Peyer's patch (tissue), 4 donors: Measurements from ENCODE around the gene GOLT1B. TPM values are rescaled to one million over a fixed set of nuclear protein-coding genes. Genes with fewer than 3 reads are reported as not detected.

Experiments used
- DNase-seq, 3 donors: peaks; one replicate each; pipeline ENCODE4 v3.0.0-alpha.2; 2017 to 2019
- H3K27ac ChIP-seq, 4 donors: fragments of 200-600 bp; sonication (generic); one replicate each; pipeline ENCODE4 v1.5.1; 2016 to 2019
- H3K27me3 ChIP-seq, 2 donors: fragments of 200-600 bp; sonication (generic); one replicate each; pipeline ENCODE4 v1.5.1; 2019
- H3K36me3 ChIP-seq, 3 donors: fragments of 200-600 bp; sonication (generic); one replicate each; pipeline ENCODE4 v1.5.1; 2016 to 2019
- H3K4me1 ChIP-seq, 4 donors: fragments of 200-600 bp; sonication (generic); one replicate each; pipeline ENCODE4 v1.5.1; 2016 to 2019
- H3K4me3 ChIP-seq, 4 donors: fragments of 200-600 bp; sonication (generic); 1 replicate in 3 of 4; 2 replicates in 1 of 4; pipeline ENCODE4 v1.5.1; 2016 to 2019; ENCODE audit warnings: mild to moderate bottlenecking in 1 of 4
- H3K9me3 ChIP-seq, 4 donors: fragments of 200-600 bp; sonication (generic); one replicate each; pipeline ENCODE4 v1.5.1; 2016 to 2019; ENCODE audit warnings: mild to moderate bottlenecking in 1 of 4
- CTCF ChIP-seq, 6 experiments: fragments of 450-650 bp in 4 of 6; fragments of 200-600 bp in 2 of 6; sonication (generic) in 1 of 6; IDR thresholded peaks; one replicate each; pipeline ENCODE4 v1.5.1; 2017 to 2019; ENCODE audit warnings: antibody characterized with exemption in 6 of 6, mild to moderate bottlenecking in 3 of 6, moderate library complexity in 1 of 6
- POLR2A ChIP-seq, 2 donors: fragments of 450-650 bp; IDR thresholded peaks; one replicate each; pipeline ENCODE4 v1.5.1; 2017; ENCODE audit warnings: antibody characterized with exemption in 2 of 2, mild to moderate bottlenecking in 2 of 2, moderate library complexity in 2 of 2
- total RNA-seq, 4 donors: library from RNA; depleted of rRNA; stranded (reverse); fragments of >200 nt; gene quantifications; one replicate each; pipeline ENCODE4 v1.1.0, GENCODE V29; 2016

GOLT1B gene
- total RNA-seq, 4 donors from 2014 or later, result 6.8 to 31.4 (median 14.0) TPM

GRCh38 chr12:21505888-21506287 is 4.3 kb downstream of the GOLT1B start:
- no peaks in the 10 kb centered on the region for H3K27me3 ChIP-seq
- H3K4me3 ChIP-seq, result no peak overlapping the region
- peaks cover 0 to 9% (median 0%) of the 10 kb centered on the region in 3 donors for H3K36me3 ChIP-seq
- no peak overlapping the region for H3K27ac ChIP-seq
- no peak for TF ChIP-seq CTCF (IDR thresholded peaks at IDR 0.05)
- no peak for TF ChIP-seq POLR2A (IDR thresholded peaks at IDR 0.05)
- H3K9me3 ChIP-seq, result no peaks in the 10 kb centered on the region
- peaks cover 0 to 16% (median 2%) of the 10 kb centered on the region in 4 donors for H3K4me1 ChIP-seq
- DNase-seq, result no peak

GRCh38 chr12:21507849-21508248 is 6.3 kb downstream of the GOLT1B start:
- Histone ChIP-seq H3K4me1 (peaks cover 0 to 10% (median 1%) of the 10 kb centered on the region in 4 donors), H3K9me3 (no peaks in the 10 kb centered on the region), H3K27ac (no peak overlapping the region), H3K36me3 (peaks cover 0 to 9% (median 0%) of the 10 kb centered on the region in 3 donors), H3K4me3 (no peak overlapping the region), H3K27me3 (no peaks in the 10 kb centered on the region)
- no peak for DNase-seq
- TF ChIP-seq POLR2A (IDR thresholded peaks at IDR 0.05) (no peak), CTCF (IDR thresholded peaks at IDR 0.05) (no peak)

GRCh38 chr12:21509768-21510167 is 8.2 kb downstream of the GOLT1B start:
- H3K4me1 ChIP-seq, result no peaks in the 10 kb centered on the region
- no peak overlapping the region for H3K4me3 ChIP-seq
- peaks cover 0 to 9% (median 0%) of the 10 kb centered on the region in 3 donors for H3K36me3 ChIP-seq
- no peaks in the 10 kb centered on the region for H3K27me3 ChIP-seq
- no peak overlapping the region for H3K27ac ChIP-seq
- DNase-seq, result no peak
- TF ChIP-seq POLR2A (IDR thresholded peaks at IDR 0.05), result no peak
- no peak for TF ChIP-seq CTCF (IDR thresholded peaks at IDR 0.05)
- H3K9me3 ChIP-seq, result no peaks in the 10 kb centered on the region

GRCh38 chr12:21516281-21516680 is 14.7 kb downstream of the GOLT1B start:
- Histone ChIP-seq H3K36me3 (peaks cover 0 to 15% (median 0%) of the 10 kb centered on the region in 3 donors), H3K27ac (no peak overlapping the region), H3K9me3 (no peaks in the 10 kb centered on the region), H3K27me3 (no peaks in the 10 kb centered on the region), H3K4me1 (no peaks in the 10 kb centered on the region), H3K4me3 (no peak overlapping the region)
- DNase-seq, result no peak
- no peak for TF ChIP-seq CTCF (IDR thresholded peaks at IDR 0.05)
- TF ChIP-seq POLR2A (IDR thresholded peaks at IDR 0.05), result no peak

GRCh38 chr12:21518451-21518850 is 16.9 kb downstream of the GOLT1B start:
- Histone ChIP-seq H3K9me3 (no peaks in the 10 kb centered on the region), H3K27me3 (no peaks in the 10 kb centered on the region), H3K36me3 (peaks cover 0 to 15% (median 0%) of the 10 kb centered on the region in 3 donors), H3K4me3 (no peak overlapping the region), H3K4me1 (no peaks in the 10 kb centered on the region), H3K27ac (no peak overlapping the region)
- TF ChIP-seq POLR2A (IDR thresholded peaks at IDR 0.05) (no peak), CTCF (IDR thresholded peaks at IDR 0.05) (no peak)
- DNase-seq, result no peak

GRCh38 chr12:21521541-21521940 is 20.0 kb downstream of the GOLT1B start:
- DNase-seq, result no peak
- H3K4me3 ChIP-seq, result no peak overlapping the region
- peaks cover 0 to 3% (median 0%) of the 10 kb centered on the region in 3 donors for H3K36me3 ChIP-seq
- H3K9me3 ChIP-seq, result no peaks in the 10 kb centered on the region
- TF ChIP-seq CTCF (IDR thresholded peaks at IDR 0.05), result no peak
- H3K27ac ChIP-seq, result no peak overlapping the region
- no peaks in the 10 kb centered on the region for H3K4me1 ChIP-seq
- H3K27me3 ChIP-seq, result no peaks in the 10 kb centered on the region
